CMK (cell line): ENCODE data around the gene OR4D6.
A peak's percentile ranks its signal among the peaks of the same experiment; 100 is the strongest.
"Not testable (repeated sequence)": the region's sequence is repeated elsewhere in the genome, so short reads cannot be mapped to it uniquely, and the experiment has no call there.

Source experiments
- DNase-seq: peaks from one replicate; pipeline ENCODE4 v3.0.0-alpha.2; 2010; ENCODE audit warnings: low read depth

OR4D6 gene

DNA sequence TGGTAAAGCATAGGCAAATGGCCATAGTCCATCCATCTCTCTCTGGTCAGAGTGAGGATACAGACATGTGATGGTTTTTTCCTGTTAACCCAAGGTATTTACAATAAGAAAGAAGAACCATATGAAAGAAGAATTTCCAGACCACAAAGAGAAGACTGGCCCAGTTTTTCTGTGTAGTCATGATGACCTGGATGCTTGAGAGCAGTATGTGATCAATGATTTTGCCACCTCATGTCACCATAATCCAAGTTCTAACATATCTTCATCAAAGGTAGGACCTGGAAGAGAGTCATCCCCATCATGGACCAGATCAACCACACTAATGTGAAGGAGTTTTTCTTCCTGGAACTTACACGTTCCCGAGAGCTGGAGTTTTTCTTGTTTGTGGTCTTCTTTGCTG, at the start of gene OR4D6:
TSS of gene OR4D6 (plus strand) at position 301 of the 400 bp plus-strand sequence. CDS start at position 301, 0 bp downstream.
- DNase-seq: no peak

DNA sequence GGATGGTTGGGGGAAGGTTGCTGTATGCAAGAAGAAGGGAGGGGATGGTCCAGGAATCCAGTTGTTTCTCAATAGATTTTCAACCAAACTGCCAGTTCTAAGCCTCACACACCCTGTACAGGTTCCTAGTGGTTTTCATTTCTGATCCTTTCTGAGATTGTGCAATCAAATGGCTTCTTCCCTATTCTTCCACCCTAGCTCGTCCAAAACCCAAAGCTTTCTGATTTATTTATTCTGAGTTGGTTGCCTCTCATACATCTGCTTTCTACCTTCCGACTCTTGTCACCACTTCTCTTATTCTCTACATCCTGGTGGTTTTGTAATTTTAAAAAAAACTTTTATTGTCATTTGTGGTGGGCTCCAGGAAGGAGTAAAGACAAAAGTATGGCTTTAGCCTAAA, 43.1 kb upstream of the OR4D6 start:
- no peak for DNase-seq

DNA sequence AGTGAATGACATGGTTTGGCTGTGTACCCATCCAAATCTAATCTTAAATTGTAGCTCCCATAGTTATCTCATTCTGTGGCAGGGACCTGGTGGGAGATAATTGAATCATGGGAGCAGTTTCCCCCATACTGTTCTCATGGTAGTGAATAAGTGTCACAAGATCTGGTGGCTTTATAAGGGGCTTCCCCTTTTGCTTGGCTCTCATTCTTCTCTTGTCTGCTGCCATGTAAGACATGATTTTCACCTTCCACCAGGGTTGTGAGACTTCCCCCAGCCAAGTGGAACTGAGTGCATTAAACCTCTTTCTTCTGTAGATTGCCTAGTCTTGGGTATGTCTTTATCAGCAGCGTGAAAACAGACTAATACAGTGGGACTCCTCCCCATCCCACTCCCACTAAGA, 41.6 kb upstream of the OR4D6 start:
- DNase-seq: no peak

DNA sequence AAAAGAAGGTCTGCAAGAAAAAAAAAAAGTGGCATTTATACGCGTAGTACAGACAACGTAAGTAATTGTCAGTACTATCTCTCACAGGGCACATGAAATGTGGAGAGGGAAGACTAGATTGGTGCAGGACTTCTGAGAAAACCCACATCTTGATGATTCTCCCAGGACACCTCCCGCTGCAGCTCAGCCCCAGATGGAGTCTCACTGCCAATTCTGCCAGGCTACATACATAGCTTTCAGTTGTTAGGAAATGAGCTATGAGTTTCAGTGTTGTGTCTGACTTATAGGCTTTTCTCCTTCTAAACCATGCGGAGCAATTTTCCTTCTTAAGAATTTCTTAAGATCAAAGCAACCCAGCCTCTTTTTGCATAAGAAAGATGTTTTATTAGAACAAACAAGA, 40.1 kb upstream of the OR4D6 start:
- DNase-seq: no peak

DNA sequence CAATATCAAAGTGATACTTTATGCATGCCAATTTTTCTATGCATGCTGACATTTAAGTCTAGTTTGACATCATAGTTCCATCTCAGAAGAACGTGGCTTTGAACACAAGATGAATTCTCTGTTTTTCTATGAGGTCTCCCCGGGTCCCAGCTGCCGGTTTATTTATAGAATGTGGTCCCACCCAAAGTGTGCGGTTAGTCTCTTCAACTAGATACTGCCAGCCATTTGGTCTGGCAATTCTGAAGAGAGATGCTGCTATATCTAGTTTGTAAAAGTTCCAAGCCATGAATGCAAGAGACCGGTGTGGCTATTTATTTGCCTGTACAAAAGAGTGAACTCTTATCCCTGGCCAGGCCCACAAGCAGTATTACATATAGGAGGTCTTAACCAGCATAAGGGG, 39.7 kb upstream of the OR4D6 start:
- DNase-seq: no peak

DNA sequence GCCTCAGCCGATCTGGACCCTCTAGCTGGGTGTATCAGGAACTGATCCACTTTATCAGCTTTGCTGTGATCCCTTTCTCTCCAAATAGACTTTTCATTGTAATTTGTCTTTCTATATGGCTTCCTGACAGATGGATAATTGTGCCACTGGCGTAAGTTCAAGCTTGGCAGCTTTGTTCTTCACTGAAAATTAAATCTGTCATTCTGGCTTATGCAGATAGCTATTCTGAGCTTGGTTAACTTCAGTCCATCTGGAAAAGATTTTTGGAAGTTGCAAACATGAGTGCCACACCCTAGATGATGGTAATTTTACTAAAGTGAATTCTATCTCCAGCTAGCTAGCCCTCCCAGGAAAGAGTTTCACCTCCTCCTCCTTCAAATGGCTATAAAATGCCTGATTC, 38.6 kb upstream of the OR4D6 start:
- no peak for DNase-seq

DNA sequence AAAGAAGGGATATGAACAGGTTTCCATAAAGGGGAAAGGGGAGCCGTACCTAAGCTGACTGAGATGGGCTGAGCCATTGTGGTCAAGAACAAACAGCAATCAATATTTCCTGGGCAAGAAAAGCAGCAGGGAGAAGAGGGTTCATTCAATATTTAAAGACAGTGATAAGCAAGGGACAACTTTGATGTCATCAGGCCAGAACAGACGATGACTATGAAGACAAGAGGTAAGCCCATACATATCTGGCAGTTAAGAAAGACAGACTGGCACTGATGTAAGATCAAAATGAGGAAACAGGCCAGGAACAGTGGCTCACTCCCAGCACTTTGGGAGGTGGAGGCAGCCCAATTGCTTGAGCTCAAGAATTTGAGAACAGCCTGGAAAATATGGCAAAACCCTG, 32.9 kb upstream of the OR4D6 start:
- DNase-seq: no peak

DNA sequence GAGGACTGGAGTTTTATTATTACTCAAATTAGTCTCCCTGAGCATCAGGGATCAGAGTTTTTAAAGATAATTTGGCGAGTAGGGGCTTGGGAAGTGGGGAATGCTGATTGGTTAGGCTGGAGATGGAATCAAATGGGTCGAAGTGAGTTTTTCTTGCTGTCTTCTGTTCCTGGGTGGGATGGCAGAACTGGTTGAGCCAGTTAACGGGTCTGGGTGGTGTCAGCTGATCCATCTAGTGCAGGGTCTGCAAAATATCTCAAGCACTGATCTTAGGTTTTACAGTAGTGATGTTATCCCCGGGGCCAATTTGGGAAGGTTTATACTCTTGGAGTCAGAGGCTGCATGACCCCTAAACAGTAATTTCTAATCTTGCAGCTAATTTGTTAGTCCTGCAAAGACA, 31.6 kb upstream of the OR4D6 start:
- DNase-seq: no peak

DNA sequence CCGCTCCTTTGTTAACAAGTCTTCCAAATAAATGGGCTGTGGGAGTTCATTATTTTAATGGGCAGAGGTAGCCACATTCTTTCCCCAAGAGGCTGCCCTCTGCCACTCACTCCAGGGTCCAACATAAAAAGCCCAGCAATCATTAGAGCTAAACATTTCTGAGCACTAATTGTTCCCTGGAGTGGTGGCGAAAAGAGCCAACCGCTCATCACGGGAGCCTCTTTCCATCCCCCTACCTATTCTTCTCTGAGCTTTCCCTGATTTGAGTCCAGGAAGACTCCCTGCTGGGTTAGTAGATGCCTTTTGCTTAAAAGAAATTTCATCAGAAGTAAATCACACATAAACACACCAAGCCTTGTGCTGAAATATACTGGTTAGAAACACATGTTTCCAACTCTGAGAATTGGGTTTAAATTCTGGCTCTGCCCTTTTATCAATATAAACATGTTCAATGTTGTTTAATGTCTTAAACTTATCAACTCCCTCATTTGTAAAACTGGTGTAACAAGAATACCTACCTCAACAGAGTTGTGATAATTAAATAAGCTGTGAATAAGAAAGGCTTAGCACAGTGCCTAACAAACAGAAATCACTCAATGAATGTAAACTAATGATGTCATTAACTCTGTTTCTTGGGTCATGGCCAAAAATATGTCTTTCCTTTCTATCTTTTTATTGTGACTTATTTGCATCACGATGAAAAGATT, 30.2 kb upstream of the OR4D6 start, which contains the start of gene OR5A2:
TSS of gene OR5A2 (minus strand) at position 53 of the 707 bp plus-strand sequence. CDS start 3,460 bp downstream, outside the sequence.
- no peak for DNase-seq

DNA sequence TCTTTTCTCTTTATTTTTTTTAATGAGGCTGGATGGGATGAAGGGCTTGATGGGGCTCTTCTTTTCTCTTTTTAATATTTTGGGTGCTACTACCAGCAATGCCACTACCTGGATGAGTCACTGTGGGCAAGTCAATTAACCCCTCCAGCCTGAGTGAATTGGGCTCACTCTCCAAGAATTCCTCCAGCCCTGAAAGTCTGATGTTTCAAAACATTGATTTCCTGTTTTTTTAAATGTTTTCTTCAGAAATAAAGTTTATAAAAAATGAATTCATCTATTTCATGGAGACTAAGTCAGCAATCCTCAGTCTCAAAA, 29.7 kb upstream of the OR4D6 start:
- DNase-seq: no peak

DNA sequence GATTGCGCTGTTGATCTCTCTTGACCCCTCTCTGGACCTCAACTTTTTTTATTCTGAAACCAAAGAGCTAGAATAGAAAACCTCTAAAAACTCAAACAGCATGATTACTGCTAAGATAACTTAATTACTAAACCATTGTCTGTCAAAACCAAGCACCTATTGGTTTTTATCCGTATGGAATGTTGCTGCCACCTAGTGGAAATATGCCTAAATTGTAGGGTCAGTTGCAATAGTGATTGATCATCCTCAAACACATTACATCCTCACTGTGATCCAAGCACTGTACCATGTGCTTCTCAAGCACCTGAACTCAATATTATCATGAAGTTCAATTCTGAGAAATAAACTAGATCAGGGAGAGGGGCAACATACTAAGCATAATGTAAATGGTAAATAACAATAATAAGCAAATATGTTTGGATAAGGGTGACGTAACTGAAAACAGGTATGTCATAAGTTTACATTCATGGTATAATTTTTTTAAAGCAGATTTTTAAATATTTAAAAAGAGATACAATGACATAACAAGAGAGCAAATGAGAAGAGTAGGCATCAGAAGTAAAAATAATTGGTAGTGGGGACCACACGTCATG, 26.7 kb upstream of the OR4D6 start:
- peak; percentile 15 for DNase-seq

DNA sequence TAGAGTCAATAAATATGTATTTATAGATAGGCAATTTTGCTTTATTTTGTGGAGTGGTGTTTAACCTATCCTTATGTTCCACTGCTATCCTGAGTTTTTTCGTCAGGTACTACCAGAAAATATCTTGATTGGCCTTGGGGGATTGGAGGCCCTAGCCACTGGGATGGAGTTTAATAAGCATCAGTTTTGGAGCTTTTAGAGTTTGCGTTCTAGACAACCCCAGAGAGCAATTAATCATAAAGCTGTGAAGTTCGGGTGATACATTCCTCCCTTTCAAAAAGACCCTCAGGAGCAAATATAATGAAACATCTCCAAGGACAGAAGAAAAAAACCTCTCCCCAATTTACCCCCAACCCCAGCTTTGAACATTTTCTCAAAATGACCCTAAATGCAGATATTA, 20.6 kb upstream of the OR4D6 start, which contains the start of gene OR5A1:
TSS of gene OR5A1 (plus strand) at position 301 of the 400 bp plus-strand sequence. CDS start 6,700 bp downstream, outside the sequence.
- no peak for DNase-seq

DNA sequence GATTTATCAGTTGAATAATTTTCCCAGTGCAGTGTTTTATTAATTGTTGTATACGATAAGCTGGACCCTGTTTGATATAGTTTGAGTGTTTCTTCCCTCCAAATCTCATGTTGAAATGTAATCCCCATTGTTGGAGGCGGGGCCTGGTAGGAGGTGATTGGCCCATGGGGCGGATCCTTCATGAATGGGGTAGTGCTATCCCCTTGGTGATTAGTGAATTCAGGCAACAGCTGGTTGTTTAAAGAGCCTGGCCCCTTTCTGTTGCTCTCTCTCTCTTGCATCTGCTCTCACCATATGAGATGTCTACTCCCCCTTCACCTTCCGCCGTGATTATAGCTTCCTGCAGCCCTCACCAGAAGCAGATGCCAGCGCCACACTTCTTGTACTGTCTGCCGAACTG, 19.0 kb upstream of the OR4D6 start:
- no peak for DNase-seq

DNA sequence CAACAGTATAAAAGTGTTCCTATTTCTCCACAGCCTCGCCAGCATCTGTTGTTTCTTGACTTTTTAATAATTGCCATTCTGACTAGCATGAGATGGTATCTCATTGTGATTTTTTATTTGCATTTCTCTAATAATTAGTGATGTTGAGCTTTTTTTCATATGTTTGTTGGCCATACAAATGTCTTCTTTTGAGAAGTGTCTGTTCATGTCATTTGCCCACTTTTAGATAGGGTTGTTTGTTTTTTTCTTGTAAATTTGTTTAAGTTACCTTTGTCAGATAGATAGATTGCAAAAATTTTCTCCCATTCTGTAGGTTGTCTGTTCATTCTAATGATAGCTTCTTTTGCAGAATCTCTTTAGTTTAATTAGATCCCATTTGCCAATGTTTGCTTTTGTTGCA, 11.1 kb upstream of the OR4D6 start:
- DNase-seq: not testable (repeated sequence)

DNA sequence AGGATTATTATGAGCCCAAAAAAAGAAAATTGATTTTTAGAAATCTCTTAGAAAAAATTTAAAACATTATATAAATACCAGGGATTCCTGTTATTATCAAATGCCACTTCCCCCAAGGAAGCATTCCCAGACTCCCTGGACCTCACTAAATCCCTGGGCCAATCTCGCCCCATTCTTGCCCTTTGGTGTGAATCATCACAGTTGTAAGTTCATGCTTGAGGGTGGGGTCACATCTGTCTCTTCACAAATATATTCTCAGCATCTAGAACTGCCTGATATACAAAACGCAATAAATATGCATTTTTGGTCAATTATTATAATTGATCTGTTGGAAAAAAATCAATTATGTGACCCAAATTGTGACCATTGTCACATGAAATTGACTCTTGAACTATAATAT, 8.3 kb upstream of the OR4D6 start:
- DNase-seq: no peak

DNA sequence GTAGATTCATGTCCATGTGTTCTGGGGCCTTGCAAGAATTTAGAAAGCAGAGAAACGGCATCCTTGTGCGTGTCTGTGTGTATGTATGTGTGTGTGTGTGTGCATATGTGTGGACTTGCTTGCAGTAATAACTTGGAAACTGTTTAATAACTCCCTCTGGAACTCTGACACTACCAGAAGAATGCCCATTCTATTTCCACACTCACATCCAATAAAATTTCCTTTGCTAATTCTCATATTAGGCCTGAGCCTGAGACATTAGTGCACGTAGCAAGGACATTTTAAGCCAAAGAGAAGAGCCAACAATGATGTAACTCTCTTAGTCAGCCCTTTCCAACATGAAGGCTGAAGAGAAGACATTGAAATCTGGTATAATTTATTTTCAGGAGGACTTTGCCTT, 3.2 kb downstream of the OR4D6 start:
- DNase-seq: no peak

DNA sequence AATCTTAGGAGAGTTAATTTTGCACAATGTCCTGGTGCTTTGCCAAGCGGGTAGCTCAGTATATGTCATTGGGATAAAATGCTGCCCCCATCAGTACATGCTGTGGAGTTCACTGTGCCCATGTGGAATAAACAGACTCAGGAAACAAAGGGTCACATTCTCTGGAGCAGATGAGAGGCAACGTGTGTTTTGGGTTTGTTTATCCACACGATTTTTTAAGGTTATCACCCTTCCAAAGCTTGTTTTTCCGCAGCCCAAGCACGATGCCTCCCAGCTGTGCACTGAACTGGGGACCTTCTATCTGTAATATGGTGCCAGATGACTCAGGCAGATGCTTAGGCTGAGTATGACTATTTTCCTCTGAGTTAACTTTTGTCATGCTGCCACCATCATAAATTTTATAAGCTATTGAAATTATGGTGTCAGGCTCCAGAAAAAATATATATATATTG, 6.5 kb downstream of the OR4D6 start:
- no peak for DNase-seq

DNA sequence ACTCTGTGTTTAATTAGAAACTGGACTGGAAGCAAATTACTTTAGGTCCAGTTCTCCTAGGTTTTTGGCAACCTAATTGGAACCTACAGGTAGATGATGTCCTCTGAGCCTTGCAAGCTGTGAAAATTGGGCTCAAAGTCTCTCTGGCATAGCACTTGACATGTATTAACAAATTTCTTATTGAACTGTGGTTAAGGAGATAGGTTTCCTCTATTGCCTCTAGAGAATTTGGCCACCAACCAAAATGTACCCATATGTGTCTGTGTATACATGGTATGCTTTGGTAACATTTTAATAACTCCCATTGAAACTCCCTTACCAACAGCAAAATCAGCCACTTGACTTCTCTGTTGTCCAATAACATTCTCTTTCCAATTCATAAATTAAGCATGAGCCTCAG, 16.3 kb downstream of the OR4D6 start, which contains the start of gene OR4D10:
TSS of gene OR4D10 (plus strand) at position 301 of the 400 bp plus-strand sequence. CDS start 4,115 bp downstream, outside the sequence.
- no peak for DNase-seq

DNA sequence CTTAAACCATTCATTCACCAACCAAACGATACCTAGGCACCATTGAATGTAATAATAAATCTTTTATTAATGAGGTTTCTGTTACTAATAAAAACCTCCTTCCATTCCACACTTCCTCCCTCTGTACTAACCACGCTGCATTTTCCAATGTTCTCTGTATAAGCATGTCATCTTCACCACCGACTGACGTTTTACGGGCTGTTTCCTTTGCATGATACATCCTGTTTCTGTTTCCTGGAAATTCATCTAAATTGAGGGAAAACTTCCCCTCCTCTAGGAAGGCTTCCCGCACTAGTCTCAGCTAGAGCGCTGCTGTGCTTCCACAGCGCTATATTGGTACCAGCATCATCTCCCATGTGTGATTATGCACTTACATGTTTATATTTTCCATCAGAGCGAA, 18.4 kb downstream of the OR4D6 start:
- no peak for DNase-seq

DNA sequence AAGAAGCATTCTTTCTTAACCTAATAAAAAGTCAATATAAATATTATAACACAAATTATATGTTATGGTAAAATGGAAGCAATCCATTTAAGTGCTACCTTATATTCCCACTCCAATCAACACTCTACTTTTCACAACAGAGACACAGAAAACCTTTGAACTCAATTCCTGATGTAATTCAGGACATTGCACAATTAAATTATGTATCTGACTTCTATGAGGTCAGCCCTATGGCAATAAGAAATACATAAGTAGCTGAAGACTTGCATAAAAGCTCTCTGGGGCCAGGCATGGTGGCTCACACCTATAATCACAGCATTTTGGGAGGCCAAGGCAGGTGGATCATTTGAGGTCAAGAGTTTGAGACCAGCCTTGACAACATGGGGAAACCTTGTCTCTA, 23.1 kb downstream of the OR4D6 start:
- DNase-seq: no peak

DNA sequence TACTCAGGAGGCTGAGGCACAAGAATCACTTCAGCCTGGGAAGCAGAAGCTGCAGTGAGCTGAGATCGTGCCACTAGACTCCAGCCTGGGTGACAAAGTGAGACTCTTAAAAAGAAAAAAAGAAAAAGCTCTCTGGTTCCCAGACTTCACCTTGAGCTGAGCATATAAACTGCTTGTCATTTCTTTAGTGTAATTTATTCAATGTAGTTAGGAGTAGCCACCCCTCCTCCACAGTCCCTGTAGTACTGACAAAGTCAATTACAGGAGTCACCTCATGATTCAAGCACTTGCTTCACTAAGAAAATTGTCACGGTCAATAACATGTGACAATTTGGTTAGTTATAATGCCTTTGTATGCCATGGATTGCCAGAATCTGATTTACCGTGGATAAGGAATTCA, 23.6 kb downstream of the OR4D6 start:
- DNase-seq: no peak

DNA sequence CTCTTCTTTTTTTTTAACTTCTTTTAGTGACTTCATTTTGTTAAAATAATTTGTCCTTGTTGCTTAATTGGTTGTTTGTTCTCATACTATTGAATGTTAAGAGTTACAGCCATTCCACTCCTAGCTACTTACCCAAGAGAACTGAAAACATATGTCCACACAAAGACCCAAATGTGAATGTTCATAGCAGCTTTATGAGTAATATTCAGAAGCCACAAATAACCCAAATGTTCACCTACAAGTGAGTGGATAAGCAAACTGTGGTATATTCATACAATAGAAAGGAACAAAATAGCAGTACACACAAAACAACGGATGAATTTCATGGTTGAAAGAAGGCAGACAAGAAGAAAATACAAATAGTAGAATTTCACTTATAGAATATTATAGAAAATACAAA, 45.2 kb downstream of the OR4D6 start:
- no peak for DNase-seq

DNA sequence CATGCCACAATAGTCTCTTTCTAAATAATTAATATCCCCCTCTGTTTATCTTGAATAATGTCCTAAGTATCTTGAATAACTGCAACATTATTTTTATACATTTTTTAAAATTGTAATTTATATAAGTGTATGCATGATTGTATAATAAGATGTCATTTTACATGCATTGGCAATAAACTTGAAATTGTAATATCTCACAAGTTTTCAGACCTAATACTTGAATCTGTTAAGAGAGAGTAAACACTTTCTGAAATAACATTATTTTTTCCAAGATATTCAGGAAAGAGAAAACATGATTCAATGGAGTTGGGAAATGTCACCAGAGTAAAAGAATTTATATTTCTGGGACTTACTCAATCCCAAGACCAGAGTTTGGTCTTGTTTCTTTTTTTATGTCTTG, 46.5 kb downstream of the OR4D6 start, which contains the start of gene OR4D11:
TSS of gene OR4D11 (plus strand) at position 301 of the 400 bp plus-strand sequence. CDS start at position 301, 0 bp downstream.
- DNase-seq: no peak
